PC-9 (cell line): ENCODE data around the gene OGDH.

ENCODE experiments used
- CTCF ChIP-seq: fragments of 200-600 bp; sonication (generic); conservative IDR thresholded peaks from 2 replicates; pipeline ENCODE4 v1.6.1; 2017; ENCODE audit warnings: mixed run types, antibody characterized with exemption, mild to moderate bottlenecking, moderate library complexity
- EZH2 ChIP-seq: fragments of 200-600 bp; sonication (generic); IDR thresholded peaks from 2 replicates; pipeline ENCODE4 v1.8.0; 2017; ENCODE audit warnings: antibody characterized with exemption, low read depth

- TF ChIP-seq CTCF (no peak), EZH2 (no peak)
These were observed 10.1 kb downstream of the OGDH start for GRCh38 chr7:44616545-44616944.
